ENCODE data around the gene MYO5B. TPM values are rescaled to one million over a fixed set of nuclear protein-coding genes. Genes with fewer than 3 reads are reported as not detected.

The MYO5B gene
- total RNA-seq, 1 donor from 2014 or later = 31.3 TPM

DNA sequence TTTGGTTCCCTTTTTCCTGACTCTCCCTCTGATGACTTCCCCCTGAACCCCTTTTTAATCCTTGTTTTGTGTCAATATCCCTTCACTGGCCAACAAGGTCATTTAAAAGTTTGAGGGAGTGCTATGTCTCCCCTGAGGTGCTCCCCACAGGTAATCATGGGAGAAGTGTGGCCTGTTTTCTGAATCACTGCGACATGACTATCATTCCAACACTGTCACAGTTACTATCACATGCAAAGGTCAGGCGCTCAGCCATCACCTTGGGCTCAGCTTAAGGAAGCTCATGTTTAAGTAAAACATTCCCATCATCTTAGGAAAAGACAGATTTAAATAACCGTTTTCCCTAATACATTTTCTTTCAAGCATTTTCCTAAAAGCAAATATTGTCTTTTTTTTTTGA is 360.7 kb downstream of the MYO5B start:
- DNase-seq (ENCODE audit: low read depth) (peak; percentile 36), FAIRE-seq (no peak)
- TF ChIP-seq, protein P1, sequence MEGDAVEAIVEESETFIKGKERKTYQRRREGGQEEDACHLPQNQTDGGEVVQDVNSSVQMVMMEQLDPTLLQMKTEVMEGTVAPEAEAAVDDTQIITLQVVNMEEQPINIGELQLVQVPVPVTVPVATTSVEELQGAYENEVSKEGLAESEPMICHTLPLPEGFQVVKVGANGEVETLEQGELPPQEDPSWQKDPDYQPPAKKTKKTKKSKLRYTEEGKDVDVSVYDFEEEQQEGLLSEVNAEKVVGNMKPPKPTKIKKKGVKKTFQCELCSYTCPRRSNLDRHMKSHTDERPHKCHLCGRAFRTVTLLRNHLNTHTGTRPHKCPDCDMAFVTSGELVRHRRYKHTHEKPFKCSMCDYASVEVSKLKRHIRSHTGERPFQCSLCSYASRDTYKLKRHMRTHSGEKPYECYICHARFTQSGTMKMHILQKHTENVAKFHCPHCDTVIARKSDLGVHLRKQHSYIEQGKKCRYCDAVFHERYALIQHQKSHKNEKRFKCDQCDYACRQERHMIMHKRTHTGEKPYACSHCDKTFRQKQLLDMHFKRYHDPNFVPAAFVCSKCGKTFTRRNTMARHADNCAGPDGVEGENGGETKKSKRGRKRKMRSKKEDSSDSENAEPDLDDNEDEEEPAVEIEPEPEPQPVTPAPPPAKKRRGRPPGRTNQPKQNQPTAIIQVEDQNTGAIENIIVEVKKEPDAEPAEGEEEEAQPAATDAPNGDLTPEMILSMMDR (IDR thresholded peaks at IDR 0.05; ENCODE audit: insufficient read depth, low read length, severe bottlenecking) = no peak
- Histone ChIP-seq H3K4me3 (ENCODE audit: low read depth, low read length) (no peak overlapping the region), H3K27me3 (ENCODE audit: control insufficient read depth, insufficient read depth, low read length) (no peaks in the 10 kb centered on the region), H3K36me3 (ENCODE audit: control insufficient read depth, insufficient read depth, low read length) (no peaks in the 10 kb centered on the region)

DNA sequence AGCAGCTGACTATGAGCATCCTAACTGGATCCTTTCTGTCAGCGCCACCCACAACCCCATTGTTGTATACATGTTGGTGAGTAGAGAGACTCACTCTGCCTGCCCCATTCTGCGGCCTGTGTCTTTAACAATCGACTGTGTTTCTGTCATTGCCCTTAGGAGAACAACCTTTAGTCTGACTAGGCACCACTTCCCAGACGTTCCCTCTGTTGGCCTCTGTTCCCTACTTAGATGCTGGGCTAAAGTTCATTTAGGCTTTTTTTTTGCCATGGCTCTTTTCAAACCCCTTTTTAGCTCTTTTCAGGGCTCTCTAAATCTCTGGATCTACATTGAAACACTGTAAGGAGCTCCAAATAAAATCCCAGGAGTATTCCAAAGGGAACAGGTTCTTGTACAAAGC is 361.1 kb downstream of the MYO5B start:
- TF ChIP-seq, protein P1 (IDR thresholded peaks at IDR 0.05; ENCODE audit: insufficient read depth, low read length, severe bottlenecking) = no peak
- no peaks in the 10 kb centered on the region for H3K36me3 ChIP-seq (ENCODE audit: control insufficient read depth, insufficient read depth, low read length)
- no peak overlapping the region for H3K4me3 ChIP-seq (ENCODE audit: low read depth, low read length)
- DNase-seq (ENCODE audit: low read depth) = no peak
- H3K27me3 ChIP-seq (ENCODE audit: control insufficient read depth, insufficient read depth, low read length) = no peaks in the 10 kb centered on the region
- FAIRE-seq = peak; percentile 13

DNA sequence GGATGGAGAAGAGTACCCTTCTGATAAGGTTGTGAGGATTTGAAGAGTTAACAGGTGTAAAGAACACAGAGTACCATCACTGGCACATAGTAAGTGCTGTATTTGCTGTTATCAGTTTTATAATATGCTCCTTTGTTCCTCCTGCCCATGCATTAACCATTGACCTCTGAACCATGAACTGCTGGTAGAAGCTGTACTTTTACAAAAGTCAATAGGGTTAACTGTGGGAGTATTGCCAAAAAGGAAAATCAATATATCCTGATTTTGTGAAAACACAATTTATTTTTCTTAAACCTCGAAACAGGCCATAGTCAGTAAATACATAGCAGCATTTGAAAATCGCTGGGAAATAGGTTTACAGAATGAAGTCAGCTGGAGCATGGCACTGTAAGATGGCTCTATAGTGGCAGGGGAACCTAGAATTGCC is 362.7 kb downstream of the MYO5B start:
- no peak overlapping the region for H3K4me3 ChIP-seq (ENCODE audit: low read depth, low read length)
- H3K36me3 ChIP-seq (ENCODE audit: control insufficient read depth, insufficient read depth, low read length) = no peaks in the 10 kb centered on the region
- no peak for FAIRE-seq
- TF ChIP-seq, protein P1 (IDR thresholded peaks at IDR 0.05; ENCODE audit: insufficient read depth, low read length, severe bottlenecking) = no peak
- H3K27me3 ChIP-seq (ENCODE audit: control insufficient read depth, insufficient read depth, low read length) = no peaks in the 10 kb centered on the region
- no peak for DNase-seq (ENCODE audit: low read depth)

DNA sequence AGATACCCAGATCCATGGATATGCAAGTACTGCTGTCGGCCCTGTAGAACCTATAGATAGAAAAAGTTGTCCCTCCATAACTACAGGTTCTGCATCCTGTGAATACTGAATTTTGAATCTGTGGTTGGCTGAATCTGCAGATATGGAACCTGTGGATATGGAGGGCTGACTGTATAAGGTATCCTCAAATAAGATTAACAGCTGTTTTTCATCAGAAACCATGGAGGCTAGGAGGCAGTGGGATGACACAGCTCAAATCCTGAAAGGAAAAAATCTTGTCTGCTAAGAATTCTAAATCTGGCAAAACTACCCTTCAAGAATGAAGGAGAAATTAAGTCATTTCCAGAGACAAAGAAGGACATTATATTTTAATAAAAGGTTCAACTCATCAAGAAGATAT is 367.0 kb downstream of the MYO5B start:
- DNase-seq (ENCODE audit: low read depth) (no peak), FAIRE-seq (no peak)
- Histone ChIP-seq H3K4me3 (ENCODE audit: low read depth, low read length) (no peak overlapping the region), H3K27me3 (ENCODE audit: control insufficient read depth, insufficient read depth, low read length) (no peaks in the 10 kb centered on the region), H3K36me3 (ENCODE audit: control insufficient read depth, insufficient read depth, low read length) (no peaks in the 10 kb centered on the region)
- TF ChIP-seq, protein P1 (IDR thresholded peaks at IDR 0.05; ENCODE audit: insufficient read depth, low read length, severe bottlenecking) = no peak

DNA sequence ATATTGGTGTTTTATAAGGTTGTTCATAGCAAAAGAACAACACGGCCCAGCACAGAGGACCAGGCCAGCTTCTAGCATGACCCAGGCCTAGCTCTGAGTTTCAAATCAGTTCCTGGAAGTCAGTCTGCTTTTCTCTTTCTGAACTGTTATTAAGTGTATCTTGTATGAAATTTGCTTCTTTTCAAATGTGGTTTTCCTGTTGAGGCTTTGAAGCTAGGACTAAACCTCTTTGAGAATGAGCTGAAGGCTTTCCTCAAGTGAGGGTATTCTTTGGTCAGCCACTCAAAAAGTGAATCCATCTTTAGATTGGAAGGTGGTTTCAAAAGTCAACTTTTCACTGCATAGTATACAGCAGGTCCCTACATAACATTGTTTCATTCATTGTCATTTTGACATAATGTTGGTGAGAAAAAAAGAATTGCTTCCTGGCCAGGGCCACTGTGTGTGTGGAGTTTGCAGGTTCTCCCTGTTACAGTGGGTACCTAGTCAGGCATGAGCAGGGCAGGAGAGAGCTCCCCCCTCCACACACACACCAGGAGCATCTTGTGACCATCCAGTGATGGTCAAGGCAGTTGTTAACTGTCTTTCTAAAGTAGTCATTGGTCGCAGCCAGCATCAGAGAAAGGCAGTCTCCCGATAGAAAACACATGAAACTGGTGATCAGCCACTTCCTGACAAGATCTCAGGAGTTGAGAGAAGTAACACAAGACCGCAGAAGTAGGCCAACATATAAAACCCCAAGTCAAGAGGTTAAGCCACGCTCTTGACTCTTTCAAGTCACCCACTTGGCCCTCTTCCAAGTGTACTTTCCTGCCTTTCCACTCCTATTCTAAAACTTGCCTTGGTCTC is 374.9 kb downstream of the MYO5B start:
- TF ChIP-seq, protein P1 (IDR thresholded peaks at IDR 0.05; ENCODE audit: insufficient read depth, low read length, severe bottlenecking) = no peak
- Histone ChIP-seq H3K27me3 (ENCODE audit: control insufficient read depth, insufficient read depth, low read length) (no peaks in the 10 kb centered on the region), H3K4me3 (ENCODE audit: low read depth, low read length) (no peak overlapping the region), H3K36me3 (ENCODE audit: control insufficient read depth, insufficient read depth, low read length) (no peaks in the 10 kb centered on the region)
- DNase-seq (ENCODE audit: low read depth) (no peak), FAIRE-seq (no peak)
